Caco-2 (cell line): ENCODE data around the gene WDR1. TPM values are rescaled to one million over a fixed set of nuclear protein-coding genes. Genes with fewer than 3 reads are reported as not detected.
A peak's percentile ranks its signal among the peaks of the same experiment; 100 is the strongest.

Experiments used
- BruUV-seq: library from RNA; stranded (reverse); fragments of 400-500 nt; replicated peaks from 2 replicates; lab custom pipeline; 2021; lab: Mats Ljungman, UMichigan
- CTCF ChIA-PET: fragments of 300-600 bp; sonication (Branson Sonifier 250); formaldehyde crosslinking; loops from one replicate; lab custom pipeline; 2022; ENCODE audit warnings: antibody characterized with exemption; lab: Charles Lee
- POLR2A ChIA-PET: fragments of 300-600 bp; sonication (Branson Sonifier 250); formaldehyde crosslinking; loops from one replicate; lab custom pipeline; 2022; ENCODE audit warnings: antibody characterized with exemption; lab: Charles Lee
- DNase-seq, 2 experiments: peaks; one replicate each; pipeline versions ENCODE4 v3.0.0 to v3.0.0-alpha.2; 2020 to 2022
- H3K27me3 ChIP-seq: replicated peaks from 2 replicates; pipeline ENCODE4 v1.6.0; 2011; ENCODE audit warnings: low read length; ENCODE audit not compliant: control insufficient read depth, insufficient read depth
- H3K36me3 ChIP-seq: 2 replicates; pipeline ENCODE4 v1.5.1; 2011; ENCODE audit warnings: low read length; ENCODE audit not compliant: control insufficient read depth, insufficient read depth
- H3K4me1 ChIP-seq: fragments of 250-450 bp; sonication (Bioruptor Pico); 2 replicates; pipeline ENCODE4 v1.5.1; 2020; ENCODE audit warnings: mild to moderate bottlenecking
- H3K4me3 ChIP-seq: 2 replicates; pipeline ENCODE4 v1.5.1; 2011; ENCODE audit warnings: low read depth, mild to moderate bottlenecking, control low read depth, low read length
- H3K9me3 ChIP-seq: fragments of 250-450 bp; sonication (Bioruptor Pico); 2 replicates; pipeline ENCODE4 v1.5.1; 2020; ENCODE audit warnings: mild to moderate bottlenecking, moderate library complexity
- H3K27ac Mint-ChIP-seq: one replicate; pipeline ENCODE4 v1.8.0; 2022; ENCODE audit warnings: mixed read lengths; ENCODE audit not compliant: unreplicated experiment
- H3K27me3 Mint-ChIP-seq: one replicate; pipeline ENCODE4 v1.8.0; 2022; ENCODE audit warnings: mixed read lengths; ENCODE audit not compliant: insufficient read depth, unreplicated experiment
- H3K36me3 Mint-ChIP-seq: one replicate; pipeline ENCODE4 v1.8.0; 2022; ENCODE audit warnings: mild to moderate bottlenecking, mixed read lengths; ENCODE audit not compliant: insufficient read depth, unreplicated experiment
- H3K4me1 Mint-ChIP-seq: one replicate; pipeline ENCODE4 v1.8.0; 2022; ENCODE audit warnings: low read depth, mixed read lengths; ENCODE audit not compliant: unreplicated experiment
- H3K4me3 Mint-ChIP-seq: one replicate; pipeline ENCODE4 v1.8.0; 2022; ENCODE audit warnings: mild to moderate bottlenecking, moderate library complexity, mixed read lengths; ENCODE audit not compliant: unreplicated experiment
- H3K9me3 Mint-ChIP-seq: one replicate; pipeline ENCODE4 v1.8.0; 2022; ENCODE audit warnings: mixed read lengths; ENCODE audit not compliant: unreplicated experiment
- CTCF ChIP-seq, 2 experiments: fragments of 200-600 bp in 1 of 2; IDR thresholded peaks; 1 replicate in 1 of 2; 2 replicates in 1 of 2; pipeline versions ENCODE4 v1.5.1 to v1.8.0; 2011 to 2022; ENCODE audit warnings: antibody characterized with exemption in 1 of 2, control low read depth in 1 of 2, inconsistent platforms in 1 of 2, low read depth in 1 of 2, low read length in 1 of 2, mild to moderate bottlenecking in 1 of 2, moderate library complexity in 1 of 2; ENCODE audit not compliant: insufficient read depth in 1 of 2, severe bottlenecking in 1 of 2, unreplicated experiment in 1 of 2
- intact Hi-C: fragments of 100-400 bp; cut with micrococcal nuclease; formaldehyde crosslinking; loops from one replicate; pipeline ENCODE4 v1.10.0; 2022; ENCODE audit not compliant: unreplicated experiment
- total RNA-seq: library from RNA; stranded (reverse); gene quantifications from 2 replicates; pipeline ENCODE4 v1.2.3, GENCODE V29; 2022

Gene WDR1
- total RNA-seq, 1 experiment from 2014 or later = 250 TPM

- Histone ChIP-seq H3K4me1 (peaks cover 86% of the 10 kb centered on the region), H3K36me3 (no peaks in the 10 kb centered on the region), H3K27me3 (no peaks in the 10 kb centered on the region), H3K9me3 (no peaks in the 10 kb centered on the region), H3K4me3 (no peak overlapping the region)
- Mint-ChIP-seq H3K4me1 (peaks cover 55% of the 10 kb centered on the region), H3K27me3 (no peaks in the 10 kb centered on the region), H3K27ac (peak overlapping the region; percentile 3), H3K36me3 (peaks cover 7% of the 10 kb centered on the region), H3K4me3 (no peak overlapping the region), H3K9me3 (peaks cover 11% of the 10 kb centered on the region)
- ChIA-PET CTCF (no interaction called here), POLR2A (no interaction called here)
- TF ChIP-seq CTCF (IDR thresholded peaks at IDR 0.05; ENCODE audit: insufficient read depth in 1 of 2, low read depth in 1 of 2, low read length in 1 of 2, severe bottlenecking in 1 of 2, unreplicated experiment in 1 of 2) = no peak
- intact Hi-C loops = no loop called here
- no peak for DNase-seq
- BruUV-seq = no TSS peak
These were observed 65.9 kb downstream of the WDR1 start for GRCh38 chr4:10050721-10051120.

- no peaks in the 10 kb centered on the region for H3K27me3 Mint-ChIP-seq
- intact Hi-C loops = no loop called here
- POLR2A ChIA-PET = no interaction called here
- peaks cover 11% of the 10 kb centered on the region for H3K36me3 Mint-ChIP-seq
- no peak for DNase-seq
- H3K27me3 ChIP-seq = no peaks in the 10 kb centered on the region
- no peaks in the 10 kb centered on the region for H3K36me3 ChIP-seq
- H3K4me3 ChIP-seq = no peak overlapping the region
- H3K9me3 ChIP-seq = no peaks in the 10 kb centered on the region
- peak overlapping the region; percentile 3 for H3K27ac Mint-ChIP-seq
- CTCF ChIA-PET = no interaction called here
- BruUV-seq = no TSS peak
- H3K9me3 Mint-ChIP-seq = peaks cover 11% of the 10 kb centered on the region
- no peak for TF ChIP-seq CTCF (IDR thresholded peaks at IDR 0.05; ENCODE audit: insufficient read depth in 1 of 2, low read depth in 1 of 2, low read length in 1 of 2, severe bottlenecking in 1 of 2, unreplicated experiment in 1 of 2)
- no peak overlapping the region for H3K4me3 Mint-ChIP-seq
- peaks cover 82% of the 10 kb centered on the region for H3K4me1 ChIP-seq
- peaks cover 52% of the 10 kb centered on the region for H3K4me1 Mint-ChIP-seq
These were observed 66.3 kb downstream of the WDR1 start for GRCh38 chr4:10050261-10050661.

GRCh38 chr4:10048941-10049697 lies 67.5 kb downstream of the WDR1 start:
- intact Hi-C loops = loop anchor here (1.0 kb wide), 1 partner anchor 32 kb away; no protein-coding TSS in a partner anchor
- Mint-ChIP-seq H3K36me3 (peaks cover 12% of the 10 kb centered on the region), H3K27ac (peak overlapping the region; percentile 42), H3K4me1 (peaks cover 57% of the 10 kb centered on the region), H3K9me3 (peaks cover 20% of the 10 kb centered on the region), H3K27me3 (no peaks in the 10 kb centered on the region), H3K4me3 (peak overlapping the region; percentile 15)
- H3K36me3 ChIP-seq = no peaks in the 10 kb centered on the region
- no peaks in the 10 kb centered on the region for H3K9me3 ChIP-seq
- DNase-seq = peak; percentile 49 to 74
- ChIA-PET CTCF (interaction anchor here (1.3 kb wide), 1 partner anchor 30 kb away, joined by 4 read pairs; no protein-coding TSS in a partner anchor), POLR2A (interaction anchor here (0.6 kb wide), 1 partner anchor 68 kb away, joined by 3 read pairs; the partner anchor contains the start of gene WDR1)
- peaks cover 76% of the 10 kb centered on the region for H3K4me1 ChIP-seq
- TF ChIP-seq CTCF (IDR thresholded peaks at IDR 0.05; ENCODE audit: insufficient read depth in 1 of 2, low read depth in 1 of 2, low read length in 1 of 2, severe bottlenecking in 1 of 2, unreplicated experiment in 1 of 2) = no peak
- H3K4me3 ChIP-seq = no peak overlapping the region
- H3K27me3 ChIP-seq = no peaks in the 10 kb centered on the region
- no TSS peak for BruUV-seq
